Spleen (tissue), 11 donors: ENCODE measurements around the gene CFAP54. TPM values are rescaled to one million over a fixed set of nuclear protein-coding genes. Genes with fewer than 3 reads are reported as not detected.

Source experiments
- DNase-seq: peaks from one replicate; pipeline ENCODE4 v3.0.0-alpha.2; 2020
- H3K27ac ChIP-seq, 8 donors: fragments of 200-600 bp; sonication (generic) in 7 of 8; 1 replicate in 4 of 8; 2 replicates in 4 of 8; pipeline versions ENCODE4 v1.5.0 to v1.8.0; 2016 to 2021; ENCODE audit warnings: inconsistent platforms in 4 of 8, mild to moderate bottlenecking in 4 of 8, moderate library complexity in 1 of 8
- H3K27me3 ChIP-seq, 7 donors: fragments of 200-600 bp; sonication (generic) in 6 of 7; replicated peaks in 1 of 7; 1 replicate in 4 of 7; 2 replicates in 3 of 7; pipeline versions ENCODE4 v1.5.0 to v1.8.0; 2016 to 2021; ENCODE audit warnings: inconsistent platforms in 3 of 7, mild to moderate bottlenecking in 1 of 7
- H3K36me3 ChIP-seq, 6 donors: fragments of 200-600 bp; sonication (generic) in 5 of 6; 1 replicate in 4 of 6; 2 replicates in 2 of 6; pipeline versions ENCODE4 v1.5.0 to v1.8.0; 2016 to 2021; ENCODE audit warnings: inconsistent platforms in 2 of 6
- H3K4me1 ChIP-seq, 6 donors: fragments of 200-600 bp; sonication (generic) in 5 of 6; 1 replicate in 3 of 6; 2 replicates in 3 of 6; pipeline versions ENCODE4 v1.5.0 to v1.8.0; 2016 to 2021; ENCODE audit warnings: inconsistent platforms in 3 of 6
- H3K4me3 ChIP-seq, 8 donors: fragments of 200-600 bp; sonication (generic) in 7 of 8; 1 replicate in 4 of 8; 2 replicates in 4 of 8; pipeline versions ENCODE4 v1.5.0 to v1.8.0; 2016 to 2021; ENCODE audit warnings: inconsistent platforms in 4 of 8, mild to moderate bottlenecking in 4 of 8, moderate library complexity in 2 of 8
- H3K9me3 ChIP-seq, 8 donors: fragments of 200-600 bp; sonication (generic) in 7 of 8; 1 replicate in 4 of 8; 2 replicates in 4 of 8; pipeline versions ENCODE4 v1.5.0 to v1.8.0; 2016 to 2021; ENCODE audit warnings: inconsistent platforms in 4 of 8
- CTCF ChIP-seq, 11 experiments: fragments of 200-600 bp in 7 of 11; fragments of 450-650 bp in 4 of 11; sonication (generic) in 4 of 11; IDR thresholded peaks in 8 of 11; conservative IDR thresholded peaks in 3 of 11; 1 replicate in 7 of 11; 2 replicates in 4 of 11; pipeline versions ENCODE4 v1.4.0 to v1.8.0; 2016 to 2021; ENCODE audit warnings: antibody characterized with exemption in 11 of 11, inconsistent platforms in 4 of 11, mild to moderate bottlenecking in 1 of 11
- POLR2A ChIP-seq, 3 donors: fragments of 450-650 bp; IDR thresholded peaks; one replicate each; pipeline ENCODE4 v1.5.1; 2017; ENCODE audit warnings: antibody characterized with exemption in 3 of 3, mild to moderate bottlenecking in 1 of 3
- POLR2AphosphoS5 ChIP-seq, 3 donors: sonication (generic); formaldehyde crosslinking; IDR thresholded peaks; one replicate each; pipeline ENCODE4 v1.5.1; 2017; ENCODE audit warnings: antibody characterized with exemption in 3 of 3
- WGBS, 5 donors: extraction: QIAGEN DNeasy Blood & Tissue Kit in 3 of 5; methylation state at CpG; one replicate each; pipeline versions ENCODE4 v1.1.5 to v1.1.7; 2013 to 2018; 5-methylcytosine and 5-hydroxymethylcytosine counted together
- intact Hi-C: fragments of 100-400 bp; cut with DNase I; formaldehyde crosslinking; loops from one replicate; pipeline ENCODE4 v1.15.0; 2023; ENCODE audit warnings: low total_unique reads
- polyA plus RNA-seq, 3 donors: library from polyadenylated mRNA; stranded (reverse); fragments of 200-250 nt; gene quantifications; one replicate each; pipeline ENCODE4 v1.2.1, GENCODE V29; 2013
- total RNA-seq, 7 donors: library from RNA; depleted of rRNA in 3 of 7; stranded (reverse); fragments of >200 nt in 3 of 7; fragmentation: NEBNext Ultra II Directional in 4 of 7; extraction: Animal tissue kit (Norgen Biotek cat#: 25700) in 4 of 7; gene quantifications; one replicate each; pipeline versions ENCODE4 v1.1.0 to v1.2.1, GENCODE V29; 2016 to 2021
- donor health status: healthy with polysubstance abuse.
- donor health status: DM: no; HTN: no; CAD: no; lungs with moderate emphysema.
- donor health status: DM: no; HTN: no; CAD: no.
- donor health status: Bipolar disorder and iron deficiency.
- donor health status: healthy.
- donor health status: DM: no; HTN: no; CAD: no.
- donor health status: DM: yes; HTN: yes; CAD: no.

Gene CFAP54
- total and polyA plus RNA-seq, 10 donors: 0.09 to 3.6 (median 2.1) TPM

GRCh38 chr12:96861656-96862055 is 372.3 kb downstream of the CFAP54 start:
- Histone ChIP-seq H3K36me3 (no peaks in the 10 kb centered on the region), H3K4me3 (no peak overlapping the region), H3K9me3 (peaks cover 0 to 9% (median 0%) of the 10 kb centered on the region in 8 donors), H3K27me3 (peaks cover 0 to 4% (median 0%) of the 10 kb centered on the region in 7 donors), H3K4me1 (no peaks in the 10 kb centered on the region), H3K27ac (no peak overlapping the region)
- intact Hi-C loops: no loop called here
- WGBS, 5 donors: 83 to 93% (median 88%) methylated on average over 2 of the region's 2 CpGs
- TF ChIP-seq POLR2A (IDR thresholded peaks at IDR 0.05): no peak
- no peak for TF ChIP-seq CTCF (IDR thresholded peaks at IDR 0.05 in 8 of 11, conservative IDR thresholded peaks at IDR 0.05 in 3 of 11)
- TF ChIP-seq POLR2AphosphoS5 (IDR thresholded peaks at IDR 0.05): no peak
- DNase-seq: no peak

- Histone ChIP-seq H3K27ac (no peak overlapping the region), H3K4me1 (no peaks in the 10 kb centered on the region), H3K4me3 (no peak overlapping the region), H3K36me3 (no peaks in the 10 kb centered on the region), H3K9me3 (peaks cover 0 to 6% (median 0%) of the 10 kb centered on the region in 8 donors), H3K27me3 (peaks cover 0 to 4% (median 0%) of the 10 kb centered on the region in 7 donors)
- intact Hi-C loops: no loop called here
- 73 to 89% (median 83%) methylated on average over 1 of the region's 1 CpG for WGBS, 5 donors
- DNase-seq: no peak
- TF ChIP-seq CTCF (IDR thresholded peaks at IDR 0.05 in 8 of 11, conservative IDR thresholded peaks at IDR 0.05 in 3 of 11) (no peak), POLR2AphosphoS5 (IDR thresholded peaks at IDR 0.05) (no peak), POLR2A (IDR thresholded peaks at IDR 0.05) (no peak)
Observed at GRCh38 chr12:96862326-96862725, 372.9 kb downstream of the CFAP54 start.

GRCh38 chr12:96864335-96864734 is 375.0 kb downstream of the CFAP54 start:
- TF ChIP-seq POLR2A (IDR thresholded peaks at IDR 0.05) (no peak), POLR2AphosphoS5 (IDR thresholded peaks at IDR 0.05) (no peak), CTCF (IDR thresholded peaks at IDR 0.05 in 8 of 11, conservative IDR thresholded peaks at IDR 0.05 in 3 of 11) (no peak)
- Histone ChIP-seq H3K27me3 (peaks cover 0 to 4% (median 0%) of the 10 kb centered on the region in 7 donors), H3K9me3 (no peaks in the 10 kb centered on the region), H3K27ac (no peak overlapping the region), H3K36me3 (no peaks in the 10 kb centered on the region), H3K4me1 (no peaks in the 10 kb centered on the region), H3K4me3 (no peak overlapping the region)
- no peak for DNase-seq
- intact Hi-C loops: no loop called here
- 28 to 35% (median 31%) methylated on average over 4 of the region's 4 CpGs for WGBS, 5 donors

GRCh38 chr12:96866801-96867590 is 377.6 kb downstream of the CFAP54 start:
- Histone ChIP-seq H3K27me3 (peaks cover 0 to 4% (median 0%) of the 10 kb centered on the region in 7 donors), H3K4me1 (no peaks in the 10 kb centered on the region), H3K4me3 (no peak overlapping the region), H3K9me3 (no peaks in the 10 kb centered on the region), H3K27ac (no peak overlapping the region), H3K36me3 (no peaks in the 10 kb centered on the region)
- TF ChIP-seq POLR2AphosphoS5 (IDR thresholded peaks at IDR 0.05) (no peak), POLR2A (IDR thresholded peaks at IDR 0.05) (no peak), CTCF (IDR thresholded peaks at IDR 0.05 in 8 of 11, conservative IDR thresholded peaks at IDR 0.05 in 3 of 11) (no peak)
- intact Hi-C loops: no loop called here
- no peak for DNase-seq
- 85 to 95% (median 92%) methylated on average over 4 of the region's 4 CpGs for WGBS, 5 donors
